GM12874 (cell line): Measurements from ENCODE around the gene ASTN2.

Experiments used
- CTCF ChIP-seq: IDR thresholded peaks from 2 replicates; pipeline ENCODE4 v1.5.1; 2011; ENCODE audit warnings: low read depth, mild to moderate bottlenecking, control low read depth, low read length, moderate library complexity; ENCODE audit not compliant: insufficient read depth

Gene ASTN2

GRCh38 chr9:116471093-116471906, 943.6 kb downstream of the ASTN2 start:
- TF ChIP-seq CTCF = no peak

DNA sequence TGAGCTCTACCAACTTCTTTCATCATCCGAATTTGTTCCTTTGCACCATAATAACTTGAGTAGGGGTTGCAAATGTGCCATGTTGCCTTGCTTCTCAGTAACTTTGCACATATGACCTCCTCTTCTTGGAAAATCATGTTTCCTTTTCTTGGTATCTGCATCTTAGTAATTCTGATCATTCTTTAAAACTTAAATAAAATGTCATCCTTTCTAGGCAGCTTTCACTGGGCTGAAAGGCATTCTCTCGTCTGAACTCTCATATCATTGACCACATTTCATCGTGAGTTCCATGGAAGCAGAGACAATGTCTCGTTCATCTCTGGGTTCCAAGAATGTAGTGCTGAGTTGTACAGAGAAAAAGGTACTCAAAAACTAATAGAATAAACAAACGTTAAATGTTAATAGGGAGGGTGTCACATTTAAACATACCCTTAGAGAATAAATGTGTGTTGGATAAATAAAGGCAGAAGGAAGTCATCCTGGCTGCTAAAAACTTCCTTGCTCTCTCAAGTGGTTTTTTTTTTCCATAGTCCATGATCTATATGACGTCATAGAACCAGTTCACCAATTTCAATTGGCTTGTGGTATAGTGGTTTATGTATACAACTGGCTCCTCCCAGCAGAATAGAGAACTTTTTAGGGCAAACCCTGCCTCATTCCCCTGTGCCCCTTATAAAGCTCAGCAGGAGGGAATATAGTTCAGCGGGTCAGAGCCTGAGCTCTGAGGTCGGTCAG, 945.9 kb downstream of the ASTN2 start:
- TF ChIP-seq CTCF = no peak

- TF ChIP-seq CTCF = no peak
Observed at GRCh38 chr9:116468369-116468768, 946.5 kb downstream of the ASTN2 start.

GRCh38 chr9:116467740-116468351, 947.0 kb downstream of the ASTN2 start:
- no peak for TF ChIP-seq CTCF

GRCh38 chr9:116466271-116467235, 948.3 kb downstream of the ASTN2 start:
- TF ChIP-seq CTCF = no peak

GRCh38 chr9:116465576-116466270, 949.1 kb downstream of the ASTN2 start:
- no peak for TF ChIP-seq CTCF
